Heart left ventricle (tissue), 13 donors: Measurements from ENCODE around the gene VWA8.

Experiments used
- POLR2A ChIP-seq, 2 donors: fragments of 450-650 bp; IDR thresholded peaks; one replicate each; pipeline ENCODE4 v1.6.1; 2017; ENCODE audit warnings: antibody characterized with exemption in 2 of 2, mild to moderate bottlenecking in 2 of 2, moderate library complexity in 2 of 2
- TF ChIP-seq, protein P1 (sequence below), 12 donors: fragments of 200-600 bp; sonication (generic) in 4 of 12; IDR thresholded peaks; one replicate each; pipeline versions ENCODE4 v1.5.0 to v1.8.0; 2018 to 2022; ENCODE audit warnings: antibody characterized with exemption in 12 of 12, mild to moderate bottlenecking in 5 of 12
- donor health status: ischemic (EF 13 %, LVEDD 7.1; RV severe dilation, severe dysfunction).
- donor health status: DM: no; HTN: yes; CAD: no.
- donor health status: DM: no; HTN: no; CAD: no.
- donor health status: ischemic (EF 25% LVEDD 6.9; RV normal size, moderate dysfunction).
- donor health status: ischemic (EF 25% LVEDD 5.7; RV mildly dilated, moderate dysfunction).
- donor health status: ischemic (EF 35%, LVEDD 5.7; RV mildly dilated, moderate dysfunction).
- donor health status: nonischemic (EF 11% LVEDD 7.7; RV severe dilation, severe dysfunction).
- donor health status: DM: yes; HTN: yes; CAD: no.
- donor health status: PGD.
- donor health status: ischemic (EF 29% LVEDD 5.4; RV normal size, mild dysfunction).
- donor health status: nonischemic (EF 23%, LVEDD 6.1; RV moderate dilation, normal function).

GRCh38 chr13:41601718-41602445, 359.0 kb downstream of the VWA8 start:
- no peak for TF ChIP-seq POLR2A (IDR thresholded peaks at IDR 0.05)
- TF ChIP-seq, protein P1, sequence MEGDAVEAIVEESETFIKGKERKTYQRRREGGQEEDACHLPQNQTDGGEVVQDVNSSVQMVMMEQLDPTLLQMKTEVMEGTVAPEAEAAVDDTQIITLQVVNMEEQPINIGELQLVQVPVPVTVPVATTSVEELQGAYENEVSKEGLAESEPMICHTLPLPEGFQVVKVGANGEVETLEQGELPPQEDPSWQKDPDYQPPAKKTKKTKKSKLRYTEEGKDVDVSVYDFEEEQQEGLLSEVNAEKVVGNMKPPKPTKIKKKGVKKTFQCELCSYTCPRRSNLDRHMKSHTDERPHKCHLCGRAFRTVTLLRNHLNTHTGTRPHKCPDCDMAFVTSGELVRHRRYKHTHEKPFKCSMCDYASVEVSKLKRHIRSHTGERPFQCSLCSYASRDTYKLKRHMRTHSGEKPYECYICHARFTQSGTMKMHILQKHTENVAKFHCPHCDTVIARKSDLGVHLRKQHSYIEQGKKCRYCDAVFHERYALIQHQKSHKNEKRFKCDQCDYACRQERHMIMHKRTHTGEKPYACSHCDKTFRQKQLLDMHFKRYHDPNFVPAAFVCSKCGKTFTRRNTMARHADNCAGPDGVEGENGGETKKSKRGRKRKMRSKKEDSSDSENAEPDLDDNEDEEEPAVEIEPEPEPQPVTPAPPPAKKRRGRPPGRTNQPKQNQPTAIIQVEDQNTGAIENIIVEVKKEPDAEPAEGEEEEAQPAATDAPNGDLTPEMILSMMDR (IDR thresholded peaks at IDR 0.05) = no peak
